ENCODE measurements around the gene ZNF692.

ZNF692 gene

DNA sequence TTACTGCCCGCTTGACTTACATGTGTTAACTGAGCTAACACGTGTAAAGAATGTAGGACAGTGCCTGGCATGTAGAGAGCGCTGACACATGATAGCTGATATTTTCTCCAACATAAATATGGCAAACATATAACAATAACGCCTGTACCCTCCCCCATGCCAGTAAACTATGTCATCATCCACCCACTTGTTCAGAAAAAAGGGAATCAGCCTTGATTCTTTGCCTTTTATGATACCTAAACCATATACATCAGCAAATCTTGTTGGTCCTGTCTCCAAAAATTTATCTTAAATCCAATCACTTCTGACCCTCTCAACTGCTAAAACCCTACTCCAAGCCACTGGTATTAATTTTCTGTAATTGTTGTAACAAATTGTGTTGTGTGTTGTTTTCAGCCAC is 1.1 kb upstream of the ZNF692 start:
- peaks cover 9% of the 10 kb centered on the region; the same call in 1 of the 2 replicates for H3F3A ChIP-seq (ENCODE audit: insufficient read depth)
- no peak overlapping the region for H3K27ac ChIP-seq (ENCODE audit: low read depth, low read length)
- peak overlapping the region; percentile 72 for H3K4me3 ChIP-seq (ENCODE audit: insufficient read depth, low read length, poor library complexity, severe bottlenecking)
- H3K9me3 ChIP-seq (ENCODE audit: insufficient read depth, low read length): no peaks in the 10 kb centered on the region
- H2AFZ ChIP-seq (ENCODE audit: low read depth, low read length, severe bottlenecking): no peak overlapping the region
- H4K20me1 ChIP-seq (ENCODE audit: low read depth, low read length): no peaks in the 10 kb centered on the region
- H3K36me3 ChIP-seq (ENCODE audit: low read length): no peaks in the 10 kb centered on the region
- H3K4me2 ChIP-seq (ENCODE audit: low read depth, low read length, poor library complexity, severe bottlenecking): peak overlapping the region; percentile 87
- H3K27me3 ChIP-seq (ENCODE audit: low read length): no peaks in the 10 kb centered on the region
- peaks cover 9% of the 10 kb centered on the region; the same call in 1 of the 2 replicates for H3K79me2 ChIP-seq (ENCODE audit: insufficient read depth, low read length)
- peak overlapping the region; percentile 82 for H3K9ac ChIP-seq (ENCODE audit: low read length)
- no peaks in the 10 kb centered on the region for H3K9me2 ChIP-seq (replicated peaks; ENCODE audit: insufficient read depth, low read length)
- TF ChIP-seq EZH2phosphoT487 (conservative IDR thresholded peaks at IDR 0.05; ENCODE audit: low read length): no peak
- TF ChIP-seq, protein P1, sequence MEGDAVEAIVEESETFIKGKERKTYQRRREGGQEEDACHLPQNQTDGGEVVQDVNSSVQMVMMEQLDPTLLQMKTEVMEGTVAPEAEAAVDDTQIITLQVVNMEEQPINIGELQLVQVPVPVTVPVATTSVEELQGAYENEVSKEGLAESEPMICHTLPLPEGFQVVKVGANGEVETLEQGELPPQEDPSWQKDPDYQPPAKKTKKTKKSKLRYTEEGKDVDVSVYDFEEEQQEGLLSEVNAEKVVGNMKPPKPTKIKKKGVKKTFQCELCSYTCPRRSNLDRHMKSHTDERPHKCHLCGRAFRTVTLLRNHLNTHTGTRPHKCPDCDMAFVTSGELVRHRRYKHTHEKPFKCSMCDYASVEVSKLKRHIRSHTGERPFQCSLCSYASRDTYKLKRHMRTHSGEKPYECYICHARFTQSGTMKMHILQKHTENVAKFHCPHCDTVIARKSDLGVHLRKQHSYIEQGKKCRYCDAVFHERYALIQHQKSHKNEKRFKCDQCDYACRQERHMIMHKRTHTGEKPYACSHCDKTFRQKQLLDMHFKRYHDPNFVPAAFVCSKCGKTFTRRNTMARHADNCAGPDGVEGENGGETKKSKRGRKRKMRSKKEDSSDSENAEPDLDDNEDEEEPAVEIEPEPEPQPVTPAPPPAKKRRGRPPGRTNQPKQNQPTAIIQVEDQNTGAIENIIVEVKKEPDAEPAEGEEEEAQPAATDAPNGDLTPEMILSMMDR (IDR thresholded peaks at IDR 0.05; ENCODE audit: insufficient read depth, low read length, poor library complexity, severe bottlenecking): no peak

DNA sequence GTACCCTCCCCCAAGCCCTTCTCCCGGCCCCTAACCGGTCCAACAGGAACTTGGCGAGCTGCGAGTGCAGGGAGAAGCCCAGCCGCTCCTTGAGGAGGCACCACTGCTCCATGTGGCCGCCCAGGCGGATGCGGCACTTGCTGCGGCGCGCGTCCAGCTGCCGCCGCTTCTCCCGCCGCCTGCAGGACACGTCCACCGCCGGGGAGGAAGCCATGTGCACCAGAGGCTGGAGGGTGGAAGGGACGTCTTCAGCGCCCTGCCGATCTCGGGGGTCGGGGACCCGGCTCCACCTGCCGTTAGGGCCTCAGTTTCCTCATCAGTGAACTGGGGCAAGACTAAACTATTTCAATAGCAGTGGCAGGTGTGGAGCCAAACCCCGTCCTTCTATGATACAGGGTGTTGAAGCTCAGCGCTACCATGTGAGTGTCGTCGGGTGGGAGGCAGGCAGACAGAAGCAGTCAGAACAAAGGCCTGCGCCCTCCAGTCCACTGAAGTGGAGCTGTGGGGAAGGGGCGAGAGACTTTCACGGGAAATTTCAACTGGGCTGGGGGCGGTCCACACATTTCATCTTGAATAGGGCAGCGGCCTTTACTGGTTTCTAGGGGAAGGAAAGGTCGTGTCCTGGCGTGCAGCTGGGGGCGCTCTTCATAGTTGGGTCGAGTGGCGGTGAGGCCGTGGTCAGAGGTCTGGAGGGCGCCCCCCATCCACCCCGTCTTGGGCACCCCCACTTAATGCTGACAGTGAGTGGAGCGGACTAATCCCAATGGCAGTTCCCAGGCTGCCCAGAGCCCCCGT is 592 bp downstream of the ZNF692 start:
- H3K9me3 ChIP-seq (ENCODE audit: insufficient read depth, low read length): no peaks in the 10 kb centered on the region
- H3K9me2 ChIP-seq (replicated peaks; ENCODE audit: insufficient read depth, low read length): no peaks in the 10 kb centered on the region
- no peaks in the 10 kb centered on the region for H3K36me3 ChIP-seq (ENCODE audit: low read length)
- peak overlapping the region; percentile 64 for H3K4me3 ChIP-seq (ENCODE audit: insufficient read depth, low read length, poor library complexity, severe bottlenecking)
- no peaks in the 10 kb centered on the region for H3K27me3 ChIP-seq (ENCODE audit: low read length)
- H3F3A ChIP-seq (ENCODE audit: insufficient read depth): peaks cover 9% of the 10 kb centered on the region; the same call in 1 of the 2 replicates
- no peaks in the 10 kb centered on the region for H4K20me1 ChIP-seq (ENCODE audit: low read depth, low read length)
- peak overlapping the region; percentile 76 for H3K4me2 ChIP-seq (ENCODE audit: low read depth, low read length, poor library complexity, severe bottlenecking)
- TF ChIP-seq, protein P1 (IDR thresholded peaks at IDR 0.05; ENCODE audit: insufficient read depth, low read length, poor library complexity, severe bottlenecking): peak; percentile 62
- no peak for TF ChIP-seq EZH2phosphoT487 (conservative IDR thresholded peaks at IDR 0.05; ENCODE audit: low read length)
- peaks cover 9% of the 10 kb centered on the region; the same call in 1 of the 2 replicates for H3K79me2 ChIP-seq (ENCODE audit: insufficient read depth, low read length)
- H2AFZ ChIP-seq (ENCODE audit: low read depth, low read length, severe bottlenecking): peak overlapping the region; percentile 80
- H3K27ac ChIP-seq (ENCODE audit: low read depth, low read length): peak overlapping the region; percentile 61
- H3K9ac ChIP-seq (ENCODE audit: low read length): peak overlapping the region; percentile 82

DNA sequence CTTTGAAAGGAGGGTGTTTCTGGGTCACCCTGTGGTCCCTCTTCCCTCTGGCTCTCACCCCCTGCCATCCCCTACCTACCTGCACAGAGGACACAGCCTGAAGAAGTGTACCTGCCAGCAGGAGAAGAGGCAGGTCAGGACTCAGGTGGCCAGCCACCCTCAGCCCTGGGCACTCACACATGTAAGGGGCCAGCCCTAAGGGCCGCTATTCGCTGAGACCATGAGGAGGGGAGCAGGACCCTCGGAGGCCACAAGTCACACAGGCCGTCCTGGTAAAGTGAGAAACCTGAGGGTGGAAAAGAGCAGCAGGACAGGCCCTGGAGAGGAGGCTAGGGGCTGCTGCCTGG is 1.2 kb downstream of the ZNF692 start:
- H2AFZ ChIP-seq (ENCODE audit: low read depth, low read length, severe bottlenecking): peak overlapping the region; percentile 80

More for the DNA sequence above, 1.2 kb downstream of the ZNF692 start:
- Histone ChIP-seq H3K9me3 (ENCODE audit: insufficient read depth, low read length) (no peaks in the 10 kb centered on the region), H3F3A (ENCODE audit: insufficient read depth) (peaks cover 9% of the 10 kb centered on the region; the same call in 1 of the 2 replicates), H3K4me2 (ENCODE audit: low read depth, low read length, poor library complexity, severe bottlenecking) (peak overlapping the region; percentile 76), H3K79me2 (ENCODE audit: insufficient read depth, low read length) (peaks cover 9% of the 10 kb centered on the region; the same call in 1 of the 2 replicates), H3K27ac (ENCODE audit: low read depth, low read length) (peak overlapping the region; percentile 61), H3K9ac (ENCODE audit: low read length) (peak overlapping the region; percentile 82), H3K36me3 (ENCODE audit: low read length) (no peaks in the 10 kb centered on the region), H3K9me2 (replicated peaks; ENCODE audit: insufficient read depth, low read length) (no peaks in the 10 kb centered on the region), H3K4me3 (ENCODE audit: insufficient read depth, low read length, poor library complexity, severe bottlenecking) (peak overlapping the region; percentile 64), H3K27me3 (ENCODE audit: low read length) (no peaks in the 10 kb centered on the region), H4K20me1 (ENCODE audit: low read depth, low read length) (no peaks in the 10 kb centered on the region)
- TF ChIP-seq, protein P1 (IDR thresholded peaks at IDR 0.05; ENCODE audit: insufficient read depth, low read length, poor library complexity, severe bottlenecking): no peak
- no peak for TF ChIP-seq EZH2phosphoT487 (conservative IDR thresholded peaks at IDR 0.05; ENCODE audit: low read length)

Measured in SU-DHL-6 (cell line).